Prostate gland (tissue), 2 donors: ENCODE data around the gene DAZ4. TPM values are rescaled to one million over a fixed set of nuclear protein-coding genes. Genes with fewer than 3 reads are reported as not detected.
"Not testable (repeated sequence)": the region's sequence is repeated elsewhere in the genome, so short reads cannot be mapped to it uniquely, and the experiment has no call there.

ENCODE experiments used
- DNase-seq: peaks from one replicate; pipeline ENCODE4 v3.0.0-alpha.2; 2019; ENCODE audit warnings: low spot score
- H3K27ac ChIP-seq, 2 donors: fragments of 200-600 bp; sonication (generic); 2 replicates each; pipeline ENCODE4 v1.5.1; 2017 to 2019
- H3K27me3 ChIP-seq: fragments of 200-600 bp; sonication (generic); replicated peaks from 2 replicates; pipeline ENCODE4 v1.5.1; 2019; ENCODE audit not compliant: insufficient read depth
- H3K36me3 ChIP-seq, 2 donors: fragments of 200-600 bp; sonication (generic); 1 replicate in 1 of 2; 2 replicates in 1 of 2; pipeline versions ENCODE4 v1.5.1 to v1.8.1; 2017 to 2019
- H3K4me1 ChIP-seq: fragments of 200-600 bp; sonication (generic); replicated peaks from 2 replicates; pipeline ENCODE4 v1.5.1; 2019
- H3K4me3 ChIP-seq, 2 donors: fragments of 200-600 bp; sonication (generic); 2 replicates each; pipeline ENCODE4 v1.5.1; 2017 to 2019
- H3K9me3 ChIP-seq: fragments of 200-600 bp; sonication (generic); 2 replicates; pipeline ENCODE4 v1.5.1; 2017
- WGBS: methylation state at CpG from one replicate; pipeline ENCODE4 v1.1.5; 2018; 5-methylcytosine and 5-hydroxymethylcytosine counted together
- intact Hi-C: fragments of 100-400 bp; cut with DNase I; formaldehyde crosslinking; loops from one replicate; pipeline ENCODE4 v1.14.2; 2022
- total RNA-seq, 2 donors: library from RNA; depleted of rRNA; stranded (reverse); fragments of >200 nt; gene quantifications; one replicate each; pipeline ENCODE4 v1.1.0, GENCODE V29; 2016

The DAZ4 gene, protein sequence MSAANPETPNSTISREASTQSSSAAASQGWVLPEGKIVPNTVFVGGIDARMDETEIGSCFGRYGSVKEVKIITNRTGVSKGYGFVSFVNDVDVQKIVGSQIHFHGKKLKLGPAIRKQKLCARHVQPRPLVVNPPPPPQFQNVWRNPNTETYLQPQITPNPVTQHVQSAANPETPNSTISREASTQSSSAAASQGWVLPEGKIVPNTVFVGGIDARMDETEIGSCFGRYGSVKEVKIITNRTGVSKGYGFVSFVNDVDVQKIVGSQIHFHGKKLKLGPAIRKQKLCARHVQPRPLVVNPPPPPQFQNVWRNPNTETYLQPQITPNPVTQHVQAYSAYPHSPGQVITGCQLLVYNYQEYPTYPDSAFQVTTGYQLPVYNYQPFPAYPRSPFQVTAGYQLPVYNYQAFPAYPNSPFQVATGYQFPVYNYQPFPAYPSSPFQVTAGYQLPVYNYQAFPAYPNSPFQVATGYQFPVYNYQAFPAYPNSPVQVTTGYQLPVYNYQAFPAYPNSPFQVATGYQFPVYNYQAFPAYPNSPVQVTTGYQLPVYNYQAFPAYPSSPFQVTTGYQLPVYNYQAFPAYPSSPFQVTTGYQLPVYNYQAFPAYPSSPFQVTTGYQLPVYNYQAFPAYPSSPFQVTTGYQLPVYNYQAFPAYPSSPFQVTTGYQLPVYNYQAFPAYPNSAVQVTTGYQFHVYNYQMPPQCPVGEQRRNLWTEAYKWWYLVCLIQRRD
- total RNA-seq: under 1 TPM in 1 of 2 donors, not detected in 1; 0.57 TPM

DNA sequence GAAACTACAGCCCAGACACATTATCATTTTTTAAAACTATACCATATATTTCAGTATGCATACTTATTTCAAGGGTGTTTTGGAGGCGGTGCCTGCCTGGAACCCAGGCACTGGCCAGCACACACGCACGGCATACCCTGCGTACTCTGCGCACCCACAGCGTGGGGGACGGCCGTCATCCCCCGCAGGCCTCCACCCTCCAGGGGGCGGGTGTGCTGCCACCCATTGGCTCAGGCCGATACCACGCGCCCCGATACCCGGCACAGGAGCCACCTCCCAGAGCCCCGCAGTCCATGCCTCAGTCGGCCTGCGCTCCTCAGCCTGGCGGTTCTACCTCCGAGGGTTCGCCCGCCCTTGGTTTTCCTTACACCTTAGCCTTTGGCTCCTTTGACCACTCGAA is at the start of gene DAZ4:
Gene DAZ4 (plus strand): TSS at position 301 of the 400 bp plus-strand sequence. CDS start 208 bp downstream, outside the sequence.
- H3K9me3 ChIP-seq, H3K36me3 ChIP-seq, intact Hi-C loops, H3K4me3 ChIP-seq, DNase-seq, H3K4me1 ChIP-seq, H3K27me3 ChIP-seq, H3K27ac ChIP-seq: not testable (repeated sequence)
- no CpG with 5 or more reads among the region's 23 CpGs for WGBS

- intact Hi-C loops, H3K27ac ChIP-seq, H3K4me1 ChIP-seq, H3K36me3 ChIP-seq, H3K9me3 ChIP-seq, H3K27me3 ChIP-seq, H3K4me3 ChIP-seq, DNase-seq: not testable (repeated sequence)
- WGBS: no CpG with 5 or more reads among the region's 23 CpGs
Measured at GRCh38 chrY:24813293-24813692, 20.4 kb upstream of the DAZ4 start, which contains the start of gene DAZ3. Gene DAZ3, minus strand, starts transcription at chrY:24813393. Its CDS starts 208 bp downstream, at chrY:24813185.

DNA sequence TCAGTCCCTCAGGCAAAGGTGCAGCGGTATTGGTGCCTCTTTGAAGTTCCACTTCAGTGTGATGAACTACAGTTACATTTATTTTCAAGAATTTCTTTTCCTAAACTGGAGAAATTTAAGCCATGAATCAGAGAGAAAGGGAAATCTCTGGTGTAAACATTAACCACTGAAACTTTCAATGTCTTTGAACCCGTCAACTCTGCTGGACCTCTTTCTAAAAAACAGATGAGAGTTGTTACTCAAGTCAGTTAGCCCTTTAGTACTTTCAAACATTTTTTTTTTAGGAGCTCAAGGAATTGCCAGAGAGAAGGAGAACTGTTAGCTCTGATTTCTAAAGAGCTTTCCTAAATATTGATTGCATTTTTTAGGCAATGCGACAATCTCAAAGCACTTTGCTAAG is 11.9 kb upstream of the DAZ4 start:
- no CpG with 5 or more reads among the region's 3 CpGs for WGBS
- H3K4me1 ChIP-seq, intact Hi-C loops, H3K27ac ChIP-seq, DNase-seq, H3K36me3 ChIP-seq, H3K4me3 ChIP-seq, H3K27me3 ChIP-seq, H3K9me3 ChIP-seq: not testable (repeated sequence)

GRCh38 chrY:24824184-24824879 is 9.4 kb upstream of the DAZ4 start:
- intact Hi-C loops, H3K36me3 ChIP-seq, H3K27ac ChIP-seq, H3K9me3 ChIP-seq, DNase-seq, H3K4me1 ChIP-seq, H3K27me3 ChIP-seq, H3K4me3 ChIP-seq: not testable (repeated sequence)
- WGBS: 50% methylated on average over 2 of the region's 4 CpGs

GRCh38 chrY:24825069-24825468 is 8.7 kb upstream of the DAZ4 start:
- H3K9me3 ChIP-seq, H3K36me3 ChIP-seq: not testable (repeated sequence)

More at GRCh38 chrY:24825069-24825468, 8.7 kb upstream of the DAZ4 start:
- WGBS: no CpG with 5 or more reads among the region's 4 CpGs
- intact Hi-C loops, H3K27ac ChIP-seq, H3K4me1 ChIP-seq, H3K4me3 ChIP-seq, H3K27me3 ChIP-seq, DNase-seq: not testable (repeated sequence)

Other genes with a start within 250 kb of the DAZ4 start
- not detected for gene BPY2B, start 215.9 kb upstream of the DAZ4 start, total RNA-seq
- not detected for gene DAZ3, start 20.5 kb upstream of the DAZ4 start, total RNA-seq
- gene BPY2C, start 218.2 kb downstream of the DAZ4 start, total RNA-seq: not detected